ENCODE results near the gene VPS36.

Gene VPS36

DNA sequence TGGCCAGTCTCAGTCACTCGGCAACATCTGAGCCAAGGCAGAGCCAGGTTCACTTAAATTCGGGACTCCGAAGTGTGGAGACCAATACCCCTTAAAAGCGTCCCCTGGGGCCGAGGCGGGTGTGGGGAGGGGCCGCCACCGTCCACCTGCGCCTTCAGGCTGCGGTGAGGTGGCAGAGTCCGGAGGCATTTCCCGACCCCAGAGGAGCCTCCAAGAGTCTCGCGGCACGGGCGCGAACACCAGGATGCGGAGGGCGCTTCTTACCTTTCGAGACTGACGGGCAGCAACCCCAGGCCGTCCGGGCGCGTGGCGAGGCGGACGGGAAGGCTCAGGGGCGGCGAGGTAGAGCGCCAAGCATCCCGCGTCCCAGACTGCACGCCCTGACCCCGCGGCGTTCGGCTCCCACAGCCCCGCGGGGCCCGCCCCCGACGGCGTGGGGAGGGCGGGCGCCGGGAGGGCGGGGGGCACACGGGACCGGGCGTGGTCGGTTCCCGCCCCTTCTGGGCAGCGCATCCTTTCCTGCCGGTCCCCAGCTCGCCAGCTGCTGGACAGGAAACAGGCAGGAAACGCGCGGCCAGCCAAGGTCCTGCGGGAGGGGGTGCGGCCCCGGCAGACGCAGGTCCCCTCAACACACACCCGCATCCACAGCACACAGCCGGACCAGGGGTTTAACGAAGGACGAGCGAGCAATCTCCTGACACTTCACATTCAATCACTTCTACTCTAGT, 44.5 kb downstream of the VPS36 start, which contains the start of gene THSD1:
TSS of gene THSD1 (minus strand) at position 406 of the 728 bp plus-strand sequence. CDS start 3,572 bp downstream, outside the sequence.
- Mint-ChIP-seq H3K4me3 (peak within 1 kb of the TSS; percentile 79), H3K36me3 (ENCODE audit: low read depth) (peaks cover 19% of the 10 kb centered on the region), H3K4me1 (peaks cover 6% of the 10 kb centered on the region), H3K27me3 (ENCODE audit: low read depth, poor library complexity) (peaks cover 53% of the 10 kb centered on the region), H3K9me3 (peaks cover 6% of the 10 kb centered on the region), H3K27ac (no peak within 1 kb of the TSS)
- peak; percentile 57 for DNase-seq
- TF ChIP-seq CTCF (IDR thresholded peaks at IDR 0.05), result no peak

DNA sequence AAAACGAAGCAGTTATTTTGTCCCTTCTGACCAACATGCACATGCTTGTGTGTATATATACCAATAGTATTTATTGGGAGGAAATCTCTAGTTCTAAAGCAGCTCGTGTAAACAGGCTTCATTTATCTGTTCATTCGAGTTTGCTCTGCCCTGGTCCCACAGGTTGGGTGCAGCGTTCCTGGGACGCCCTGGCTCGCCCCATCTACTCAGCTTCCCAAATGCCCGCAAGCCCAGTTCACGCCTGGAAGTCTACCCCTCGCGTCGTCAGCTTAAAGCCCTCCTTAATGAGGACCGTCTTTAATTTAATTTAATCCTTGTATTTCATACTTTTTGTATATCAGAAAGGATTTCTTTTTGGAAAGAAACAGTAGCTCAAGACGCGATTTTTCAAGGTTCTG, 45.1 kb downstream of the VPS36 start:
- peaks cover 53% of the 10 kb centered on the region for H3K27me3 Mint-ChIP-seq (ENCODE audit: low read depth, poor library complexity)
- no peak overlapping the region for H3K27ac Mint-ChIP-seq
- H3K4me3 Mint-ChIP-seq, result peak overlapping the region; percentile 79
- no peak for TF ChIP-seq CTCF (IDR thresholded peaks at IDR 0.05)
- H3K4me1 Mint-ChIP-seq, result peaks cover 6% of the 10 kb centered on the region
- no peak for DNase-seq
- H3K36me3 Mint-ChIP-seq (ENCODE audit: low read depth), result peaks cover 19% of the 10 kb centered on the region
- H3K9me3 Mint-ChIP-seq, result peaks cover 6% of the 10 kb centered on the region

GRCh38 chr13:52399708-52400107, 50.7 kb downstream of the VPS36 start:
- no peak for TF ChIP-seq CTCF (IDR thresholded peaks at IDR 0.05)
- Mint-ChIP-seq H3K4me3 (no peak overlapping the region), H3K27ac (no peak overlapping the region), H3K27me3 (ENCODE audit: low read depth, poor library complexity) (peaks cover 32% of the 10 kb centered on the region), H3K9me3 (no peaks in the 10 kb centered on the region), H3K36me3 (ENCODE audit: low read depth) (no peaks in the 10 kb centered on the region), H3K4me1 (no peaks in the 10 kb centered on the region)
- no peak for DNase-seq

DNA sequence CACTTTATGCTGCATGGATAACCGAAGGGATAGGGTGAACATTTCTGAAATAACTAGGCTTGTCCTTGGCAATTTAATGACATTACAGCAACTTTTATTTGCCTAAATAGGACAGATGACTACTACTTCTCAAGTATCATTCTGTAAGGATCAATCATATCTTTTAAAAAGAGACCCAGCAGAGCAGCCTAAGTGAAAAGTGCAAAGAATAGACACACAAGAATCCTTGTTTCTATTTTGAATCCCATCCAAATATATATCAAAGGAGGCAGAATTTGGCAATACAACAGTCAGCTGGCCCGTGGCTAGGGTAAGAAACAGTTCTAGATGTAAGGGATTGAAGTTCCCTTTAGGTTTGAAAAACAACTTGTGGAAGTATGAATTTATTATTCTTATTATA, 51.4 kb downstream of the VPS36 start:
- Mint-ChIP-seq H3K27ac (no peak overlapping the region), H3K4me1 (peaks cover under 1% of the 10 kb centered on the region), H3K27me3 (ENCODE audit: low read depth, poor library complexity) (peaks cover 25% of the 10 kb centered on the region), H3K4me3 (no peak overlapping the region), H3K36me3 (ENCODE audit: low read depth) (no peaks in the 10 kb centered on the region), H3K9me3 (no peaks in the 10 kb centered on the region)
- no peak for TF ChIP-seq CTCF (IDR thresholded peaks at IDR 0.05)
- DNase-seq, result no peak

DNA sequence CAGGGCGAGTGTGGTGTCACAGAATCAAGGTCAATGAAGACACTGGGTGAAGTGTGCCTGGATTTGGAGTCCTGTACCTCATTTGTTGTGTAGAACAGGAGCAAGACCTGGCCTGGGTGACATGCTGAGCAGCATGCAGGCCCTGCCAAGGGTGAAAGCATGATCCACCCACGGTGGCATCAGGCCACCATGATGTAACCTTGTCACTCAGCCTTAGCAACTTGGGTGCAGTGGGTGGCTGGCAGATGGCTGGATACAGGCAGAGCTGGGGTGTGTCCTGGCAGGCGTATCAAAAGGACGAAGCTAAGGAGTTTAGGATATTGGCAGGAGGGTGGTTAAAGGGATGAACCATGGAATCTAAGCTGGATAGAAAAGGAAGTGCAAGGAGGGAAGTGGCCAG, 54.7 kb downstream of the VPS36 start:
- Mint-ChIP-seq H3K27me3 (ENCODE audit: low read depth, poor library complexity) (peaks cover 8% of the 10 kb centered on the region), H3K9me3 (no peaks in the 10 kb centered on the region), H3K27ac (no peak overlapping the region), H3K4me1 (peaks cover 7% of the 10 kb centered on the region), H3K36me3 (ENCODE audit: low read depth) (no peaks in the 10 kb centered on the region), H3K4me3 (no peak overlapping the region)
- DNase-seq, result no peak
- TF ChIP-seq CTCF (IDR thresholded peaks at IDR 0.05), result no peak

DNA sequence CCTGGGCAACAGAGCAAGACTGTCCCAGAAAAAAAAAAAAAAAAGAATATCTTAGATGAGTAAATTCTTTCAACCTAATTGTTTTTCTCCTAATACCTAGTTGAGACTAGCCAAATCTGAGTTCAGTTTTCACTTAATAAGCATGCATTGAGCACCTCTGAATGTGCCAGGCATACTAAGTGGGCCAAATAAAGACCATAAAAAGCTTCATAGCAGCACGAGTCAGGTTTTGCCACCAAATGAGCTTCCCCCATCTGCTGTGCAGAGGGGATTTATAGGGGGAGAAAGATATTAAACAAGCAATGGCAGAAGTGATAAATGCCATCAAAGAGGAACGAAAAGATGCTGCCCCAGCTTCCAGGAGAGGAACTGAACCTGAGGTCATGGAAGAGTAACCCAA, 55.8 kb downstream of the VPS36 start:
- H3K4me1 Mint-ChIP-seq, result peaks cover 7% of the 10 kb centered on the region
- no peaks in the 10 kb centered on the region for H3K36me3 Mint-ChIP-seq (ENCODE audit: low read depth)
- no peak overlapping the region for H3K27ac Mint-ChIP-seq
- peaks cover 5% of the 10 kb centered on the region for H3K27me3 Mint-ChIP-seq (ENCODE audit: low read depth, poor library complexity)
- H3K9me3 Mint-ChIP-seq, result no peaks in the 10 kb centered on the region
- H3K4me3 Mint-ChIP-seq, result no peak overlapping the region
- TF ChIP-seq CTCF (IDR thresholded peaks at IDR 0.05), result no peak
- no peak for DNase-seq
